MCF 10A (cell line): ENCODE measurements around the gene FGFR3. TPM values are rescaled to one million over a fixed set of nuclear protein-coding genes. Genes with fewer than 3 reads are reported as not detected.

Source experiments
- BruUV-seq: library from RNA; stranded (reverse); fragments of 400-500 nt; replicated peaks from 2 replicates; lab custom pipeline; 2021; lab: Mats Ljungman, UMichigan
- CTCF ChIA-PET: fragments of 300-600 bp; sonication (Branson Sonifier 250); formaldehyde crosslinking; extraction: SDS; loops from one replicate; lab custom pipeline; 2021; ENCODE audit warnings: antibody characterized with exemption, inconsistent platforms; lab: Yijun Ruan, JAX
- POLR2A ChIA-PET: fragments of 300-600, 350-650 bp; sonication (Branson Sonifier 250); formaldehyde crosslinking; extraction: SDS; loops from one replicate; lab custom pipeline; 2020; ENCODE audit warnings: antibody characterized with exemption, inconsistent platforms; lab: Yijun Ruan, JAX
- DNase-seq: peaks from one replicate; pipeline ENCODE4 v3.0.0-alpha.2; 2018; ENCODE audit not compliant: unreplicated experiment
- H3K27ac Mint-ChIP-seq: one replicate; pipeline ENCODE4 v1.8.0; 2022; ENCODE audit warnings: mild to moderate bottlenecking, low read depth, mixed read lengths; ENCODE audit not compliant: unreplicated experiment
- H3K27me3 Mint-ChIP-seq: one replicate; pipeline ENCODE4 v1.8.0; 2022; ENCODE audit warnings: mixed read lengths; ENCODE audit not compliant: insufficient read depth, unreplicated experiment
- H3K36me3 Mint-ChIP-seq: one replicate; pipeline ENCODE4 v1.8.0; 2022; ENCODE audit warnings: mild to moderate bottlenecking, moderate library complexity, mixed read lengths; ENCODE audit not compliant: insufficient read depth, unreplicated experiment
- H3K4me1 Mint-ChIP-seq: one replicate; pipeline ENCODE4 v1.8.0; 2022; ENCODE audit warnings: mixed read lengths; ENCODE audit not compliant: insufficient read depth, unreplicated experiment
- H3K4me3 Mint-ChIP-seq: one replicate; pipeline ENCODE4 v1.8.0; 2022; ENCODE audit warnings: mild to moderate bottlenecking, moderate library complexity, mixed read lengths; ENCODE audit not compliant: unreplicated experiment
- H3K9me3 Mint-ChIP-seq: one replicate; pipeline ENCODE4 v1.8.0; 2022; ENCODE audit warnings: mixed read lengths; ENCODE audit not compliant: unreplicated experiment
- intact Hi-C: fragments of 100-400 bp; cut with micrococcal nuclease; formaldehyde crosslinking; loops from 2 replicates; pipeline ENCODE4 v1.14.1; 2022
- total RNA-seq: library from RNA; stranded (reverse); gene quantifications from 2 replicates; pipeline ENCODE4 v1.2.3, GENCODE V29; 2022
- TF ChIP-seq, protein P1 (sequence below): fragments of 200-600 bp; IDR thresholded peaks from one replicate; pipeline ENCODE4 v1.8.0; 2022; ENCODE audit warnings: antibody characterized with exemption, mild to moderate bottlenecking; ENCODE audit not compliant: unreplicated experiment

The FGFR3 gene
- total RNA-seq, 1 experiment from 2014 or later, result 6.5 TPM

- Mint-ChIP-seq H3K9me3 (no peaks in the 10 kb centered on the region), H3K36me3 (peaks cover 76% of the 10 kb centered on the region), H3K27me3 (no peaks in the 10 kb centered on the region)
Observed at GRCh38 chr4:1846580-1846979, 53.5 kb downstream of the FGFR3 start.

DNA sequence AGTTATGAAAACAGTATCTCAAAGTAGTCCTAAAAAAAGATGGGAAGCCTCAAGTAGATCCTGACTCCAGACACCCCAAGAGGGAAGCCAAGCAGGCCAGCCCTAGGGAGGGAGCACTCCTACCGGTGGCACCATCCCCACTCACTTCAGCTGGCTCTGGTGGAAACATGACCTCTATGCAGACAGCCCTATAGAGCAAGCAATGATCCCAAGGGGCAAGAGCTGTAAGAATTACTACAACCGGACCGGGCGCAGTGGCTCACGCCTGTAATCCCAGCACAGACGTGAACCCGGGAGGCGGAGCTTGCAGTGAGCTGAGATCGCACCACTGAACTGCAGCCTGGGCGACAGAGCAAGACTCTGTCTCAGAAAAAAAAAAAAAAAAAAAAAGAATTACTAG is 57.2 kb downstream of the FGFR3 start:
- Mint-ChIP-seq H3K27ac (no peak overlapping the region), H3K9me3 (no peaks in the 10 kb centered on the region), H3K4me1 (peaks cover 26% of the 10 kb centered on the region), H3K4me3 (no peak overlapping the region), H3K36me3 (peaks cover 56% of the 10 kb centered on the region), H3K27me3 (no peaks in the 10 kb centered on the region)
- intact Hi-C loops, result no loop called here
- CTCF ChIA-PET, result no interaction called here
- POLR2A ChIA-PET, result no interaction called here
- BruUV-seq, result no TSS peak
- TF ChIP-seq, protein P1, sequence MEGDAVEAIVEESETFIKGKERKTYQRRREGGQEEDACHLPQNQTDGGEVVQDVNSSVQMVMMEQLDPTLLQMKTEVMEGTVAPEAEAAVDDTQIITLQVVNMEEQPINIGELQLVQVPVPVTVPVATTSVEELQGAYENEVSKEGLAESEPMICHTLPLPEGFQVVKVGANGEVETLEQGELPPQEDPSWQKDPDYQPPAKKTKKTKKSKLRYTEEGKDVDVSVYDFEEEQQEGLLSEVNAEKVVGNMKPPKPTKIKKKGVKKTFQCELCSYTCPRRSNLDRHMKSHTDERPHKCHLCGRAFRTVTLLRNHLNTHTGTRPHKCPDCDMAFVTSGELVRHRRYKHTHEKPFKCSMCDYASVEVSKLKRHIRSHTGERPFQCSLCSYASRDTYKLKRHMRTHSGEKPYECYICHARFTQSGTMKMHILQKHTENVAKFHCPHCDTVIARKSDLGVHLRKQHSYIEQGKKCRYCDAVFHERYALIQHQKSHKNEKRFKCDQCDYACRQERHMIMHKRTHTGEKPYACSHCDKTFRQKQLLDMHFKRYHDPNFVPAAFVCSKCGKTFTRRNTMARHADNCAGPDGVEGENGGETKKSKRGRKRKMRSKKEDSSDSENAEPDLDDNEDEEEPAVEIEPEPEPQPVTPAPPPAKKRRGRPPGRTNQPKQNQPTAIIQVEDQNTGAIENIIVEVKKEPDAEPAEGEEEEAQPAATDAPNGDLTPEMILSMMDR, result no peak
- no peak for DNase-seq

More at GRCh38 chr4:1846580-1846979, 53.5 kb downstream of the FGFR3 start:
- BruUV-seq, result TSS peak; percentile 16
- TF ChIP-seq, protein P1, result no peak
- Mint-ChIP-seq H3K27ac (no peak overlapping the region), H3K4me1 (peaks cover under 1% of the 10 kb centered on the region), H3K4me3 (no peak overlapping the region)
- ChIA-PET CTCF (interaction anchor here (0.5 to 3.2 kb wide), 5 partner anchors 37 to 100 kb away, joined by 3 to 13 read pairs (median 4); no protein-coding TSS in a partner anchor), POLR2A (interaction anchor here (0.6 to 0.8 kb wide), 4 partner anchors 9 to 395 kb away, joined by 3 to 6 read pairs (median 3); no protein-coding TSS in a partner anchor)
- no peak for DNase-seq
- intact Hi-C loops, result no loop called here

GRCh38 chr4:1851160-1851559 is 58.1 kb downstream of the FGFR3 start:
- Mint-ChIP-seq H3K9me3 (no peaks in the 10 kb centered on the region), H3K4me3 (no peak overlapping the region), H3K4me1 (peaks cover 26% of the 10 kb centered on the region), H3K27me3 (no peaks in the 10 kb centered on the region), H3K27ac (peak overlapping the region; percentile 72), H3K36me3 (peaks cover 48% of the 10 kb centered on the region)
- ChIA-PET POLR2A (no interaction called here), CTCF (interaction anchor here (1.3 to 1.4 kb wide), 2 partner anchors 49 to 60 kb away, joined by 4 to 8 read pairs; no protein-coding TSS in a partner anchor)
- BruUV-seq, result no TSS peak
- intact Hi-C loops, result no loop called here
- DNase-seq, result no peak
- TF ChIP-seq, protein P1, result no peak

DNA sequence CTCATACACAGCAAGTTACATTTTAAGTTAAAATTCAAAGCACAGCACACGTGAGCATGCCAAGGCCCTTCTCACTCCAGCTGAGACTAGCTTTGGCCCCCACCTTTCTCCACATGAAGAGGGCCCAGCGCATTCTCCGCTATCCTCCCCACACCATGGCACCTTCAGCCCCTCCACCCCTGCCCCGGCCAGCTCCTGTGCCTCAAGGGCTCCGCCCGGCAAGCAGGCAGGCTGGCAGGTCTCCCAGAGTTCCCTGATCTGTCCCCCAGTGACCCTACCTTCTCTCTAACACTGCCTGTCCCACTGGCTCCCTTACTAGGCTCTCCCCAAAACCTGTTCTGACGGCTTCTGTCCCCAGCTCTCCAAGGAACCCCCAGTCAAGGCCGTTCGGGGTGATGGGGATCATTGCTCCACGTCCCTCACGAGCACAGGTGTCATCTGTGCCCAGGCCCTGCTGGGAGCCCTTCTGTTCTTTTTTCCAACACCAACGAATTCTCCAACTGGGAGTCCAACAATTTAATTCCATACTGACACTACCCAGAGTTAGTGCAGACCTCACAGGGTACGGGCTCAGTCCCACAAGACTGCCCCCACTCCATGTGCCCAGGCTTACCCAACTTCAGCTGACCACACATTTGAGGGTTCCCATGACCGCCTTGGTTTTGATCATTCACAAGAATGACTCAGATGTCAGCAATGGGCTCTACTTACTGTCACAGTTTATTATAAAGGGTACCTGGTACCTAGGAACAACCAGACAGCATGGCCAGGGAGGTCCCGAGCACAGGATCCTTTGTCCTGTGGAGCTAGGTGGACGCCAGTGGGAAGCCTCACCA is 58.7 kb downstream of the FGFR3 start:
- ChIA-PET CTCF (interaction anchor here (1.3 to 1.4 kb wide), 3 partner anchors 48 to 103 kb away, joined by 3 to 8 read pairs (median 4); no protein-coding TSS in a partner anchor), POLR2A (interaction anchor here (0.6 kb wide), 1 partner anchor 58 kb away, joined by 3 read pairs; no protein-coding TSS in a partner anchor)
- no TSS peak for BruUV-seq
- intact Hi-C loops, result no loop called here
- Mint-ChIP-seq H3K27ac (peak overlapping the region; percentile 72), H3K36me3 (peaks cover 42% of the 10 kb centered on the region), H3K4me3 (no peak overlapping the region), H3K4me1 (peaks cover 26% of the 10 kb centered on the region), H3K9me3 (no peaks in the 10 kb centered on the region), H3K27me3 (no peaks in the 10 kb centered on the region)
- TF ChIP-seq, protein P1, result no peak
- no peak for DNase-seq
